Omental fat pad (tissue), 4 donors: Measurements from ENCODE around the gene DAPK1. TPM values are rescaled to one million over a fixed set of nuclear protein-coding genes. Genes with fewer than 3 reads are reported as not detected.

Source experiments
- ATAC-seq: fragments of 150-250 bp; one replicate; pipeline ENCODE4 v1.9.1; 2016; ENCODE audit warnings: mild to moderate bottlenecking, moderate library complexity; ENCODE audit not compliant: low FRiP score
- DNase-seq: peaks from one replicate; pipeline ENCODE4 v3.0.0-alpha.2; 2019; ENCODE audit warnings: low spot score
- total RNA-seq, 4 donors: library from RNA; depleted of rRNA; stranded (reverse); fragments of >200 nt; gene quantifications; one replicate each; pipeline ENCODE4 v1.1.0, GENCODE V29; 2016
- TF ChIP-seq, protein P1 (sequence below), 3 donors: fragments of 450-650 bp; IDR thresholded peaks; one replicate each; pipeline ENCODE4 v1.5.1; 2016 to 2017; ENCODE audit warnings: antibody characterized with exemption in 3 of 3, mild to moderate bottlenecking in 3 of 3, moderate library complexity in 2 of 3

The DAPK1 gene
- total RNA-seq, 4 donors from 2014 or later = 56.1 to 214 (median 88.1) TPM

- TF ChIP-seq, protein P1, sequence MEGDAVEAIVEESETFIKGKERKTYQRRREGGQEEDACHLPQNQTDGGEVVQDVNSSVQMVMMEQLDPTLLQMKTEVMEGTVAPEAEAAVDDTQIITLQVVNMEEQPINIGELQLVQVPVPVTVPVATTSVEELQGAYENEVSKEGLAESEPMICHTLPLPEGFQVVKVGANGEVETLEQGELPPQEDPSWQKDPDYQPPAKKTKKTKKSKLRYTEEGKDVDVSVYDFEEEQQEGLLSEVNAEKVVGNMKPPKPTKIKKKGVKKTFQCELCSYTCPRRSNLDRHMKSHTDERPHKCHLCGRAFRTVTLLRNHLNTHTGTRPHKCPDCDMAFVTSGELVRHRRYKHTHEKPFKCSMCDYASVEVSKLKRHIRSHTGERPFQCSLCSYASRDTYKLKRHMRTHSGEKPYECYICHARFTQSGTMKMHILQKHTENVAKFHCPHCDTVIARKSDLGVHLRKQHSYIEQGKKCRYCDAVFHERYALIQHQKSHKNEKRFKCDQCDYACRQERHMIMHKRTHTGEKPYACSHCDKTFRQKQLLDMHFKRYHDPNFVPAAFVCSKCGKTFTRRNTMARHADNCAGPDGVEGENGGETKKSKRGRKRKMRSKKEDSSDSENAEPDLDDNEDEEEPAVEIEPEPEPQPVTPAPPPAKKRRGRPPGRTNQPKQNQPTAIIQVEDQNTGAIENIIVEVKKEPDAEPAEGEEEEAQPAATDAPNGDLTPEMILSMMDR (IDR thresholded peaks at IDR 0.05) = no peak
- no peak for DNase-seq
- ATAC-seq = no peak
These were observed 121.7 kb downstream of the DAPK1 start for GRCh38 chr9:87619346-87619745.

DNA sequence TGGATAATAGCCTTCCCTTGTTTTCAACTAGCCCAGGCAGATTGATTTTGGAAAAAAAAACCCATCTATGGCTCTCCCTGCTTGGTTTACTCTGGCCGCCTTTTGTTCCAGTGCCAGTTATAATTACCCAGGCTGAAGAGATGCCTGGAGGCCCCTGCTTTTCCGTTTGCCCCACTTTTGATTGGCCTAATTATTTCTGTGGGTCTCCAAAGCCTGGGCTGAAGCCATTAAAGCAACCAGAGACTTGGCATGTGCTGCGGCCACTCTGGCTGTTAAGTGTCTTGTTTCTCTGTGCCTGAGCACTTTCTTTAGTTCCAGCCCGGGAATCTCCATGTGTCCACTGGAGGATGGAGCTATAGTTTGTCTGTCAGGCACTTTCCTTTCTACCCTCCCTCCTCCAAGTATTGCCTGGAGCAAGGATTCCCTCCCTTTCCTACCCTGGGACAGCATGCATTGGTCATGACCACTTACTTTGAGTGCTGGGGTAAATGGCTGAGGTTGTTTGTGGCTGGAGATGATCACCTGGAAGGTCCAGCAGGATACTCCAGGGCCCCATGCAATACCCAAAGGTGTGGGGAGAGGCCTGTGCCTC, 123.2 kb downstream of the DAPK1 start:
- ATAC-seq (no peak), DNase-seq (no peak)
- TF ChIP-seq, protein P1 (IDR thresholded peaks at IDR 0.05) = no peak

DNA sequence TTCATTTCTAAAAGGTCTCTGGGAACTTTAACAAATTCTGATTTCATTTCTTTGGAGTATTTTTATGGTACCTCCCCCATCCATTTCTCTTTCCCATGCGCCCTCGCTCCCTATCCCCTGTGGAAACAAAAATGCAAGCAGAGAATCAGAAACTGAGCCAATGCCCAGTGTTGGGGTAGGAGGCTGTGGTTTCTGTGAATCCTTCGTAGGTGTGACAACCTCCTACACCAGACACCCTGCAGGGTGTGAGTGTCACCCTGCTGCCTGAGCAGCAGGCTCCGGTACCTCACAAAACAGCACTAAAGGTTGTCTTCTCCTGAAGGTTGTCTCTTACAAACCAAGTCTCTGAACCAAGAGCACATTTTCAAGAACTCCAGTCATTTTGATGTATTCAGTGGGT, 124.4 kb downstream of the DAPK1 start:
- TF ChIP-seq, protein P1 (IDR thresholded peaks at IDR 0.05) = no peak
- ATAC-seq (no peak), DNase-seq (no peak)

DNA sequence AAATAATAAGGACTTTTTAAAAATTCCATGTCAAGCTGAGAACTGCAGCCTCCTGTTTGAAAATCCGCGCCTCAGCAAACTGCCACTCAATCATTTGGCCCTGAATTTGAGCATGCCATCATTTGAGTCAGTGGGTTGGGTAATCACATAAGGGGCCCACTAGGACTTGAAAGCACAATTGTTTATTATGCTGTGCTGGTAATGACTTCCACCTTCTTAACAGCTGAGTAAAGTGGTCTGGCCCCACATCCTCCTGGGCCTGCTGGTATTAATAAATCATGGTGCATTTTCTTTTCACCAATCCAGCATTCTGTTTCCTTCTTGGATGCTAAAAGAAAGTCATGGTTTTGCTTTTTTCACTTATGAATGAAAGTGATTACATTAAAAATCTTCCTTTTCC, 125.3 kb downstream of the DAPK1 start:
- ATAC-seq = no peak
- DNase-seq = no peak
- TF ChIP-seq, protein P1 (IDR thresholded peaks at IDR 0.05) = no peak

- TF ChIP-seq, protein P1 (IDR thresholded peaks at IDR 0.05) = no peak
- no peak for ATAC-seq
- DNase-seq = no peak
These were observed 130.7 kb downstream of the DAPK1 start for GRCh38 chr9:87628346-87628745.

DNA sequence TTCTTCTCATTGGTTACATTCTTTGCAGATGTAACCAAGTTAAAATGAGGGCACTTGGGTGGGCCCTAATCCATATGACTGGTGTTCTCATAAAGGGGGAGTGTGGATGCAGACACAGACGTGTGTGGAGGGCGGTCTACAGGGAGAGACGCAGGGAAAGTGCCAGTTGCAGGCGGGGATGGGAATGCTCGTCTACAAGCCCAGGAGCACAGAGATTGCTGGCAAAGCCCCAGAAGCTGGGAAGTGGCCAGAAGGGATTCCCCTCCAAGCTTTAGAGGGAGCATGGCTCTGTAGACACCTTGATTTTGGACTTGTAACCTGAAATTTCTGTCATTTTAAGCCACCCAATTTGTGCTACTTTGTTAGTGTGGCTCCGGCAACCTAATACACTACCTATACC, 131.4 kb downstream of the DAPK1 start:
- no peak for ATAC-seq
- TF ChIP-seq, protein P1 (IDR thresholded peaks at IDR 0.05) = no peak

DNA sequence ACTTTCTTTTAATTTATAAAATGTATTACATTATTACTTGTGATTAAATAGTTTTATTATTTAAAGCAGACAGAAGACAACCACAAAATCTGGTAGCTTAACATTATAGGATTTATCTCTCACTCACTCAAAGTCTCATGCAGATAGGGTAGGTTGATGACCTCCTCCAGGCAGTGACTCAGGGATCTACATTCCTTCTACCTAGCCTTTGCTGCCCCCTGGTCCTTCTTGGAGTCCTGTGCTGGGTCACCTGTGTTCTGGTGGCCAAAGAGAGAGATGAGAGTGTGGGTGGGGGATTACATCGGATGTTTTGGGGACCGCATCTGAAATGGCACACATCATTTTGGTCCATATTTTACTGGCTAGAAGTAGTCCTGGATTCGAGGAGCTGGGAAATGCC, 132.6 kb downstream of the DAPK1 start:
- TF ChIP-seq, protein P1 (IDR thresholded peaks at IDR 0.05) = no peak
- DNase-seq (no peak), ATAC-seq (no peak)

More for the DNA sequence above, 131.4 kb downstream of the DAPK1 start:
- DNase-seq = no peak
